MM.1S (cell line): ENCODE results near the gene DHPS.

ENCODE experiments used
- CTCF ChIP-seq: fragments of 300-600 bp; sonication (generic); IDR thresholded peaks from 2 replicates; pipeline ENCODE4 v1.5.1; 2016; ENCODE audit warnings: antibody characterized with exemption, low read length, mixed read lengths
- EZH2 ChIP-seq: fragments of 300-600 bp; sonication (generic); optimal IDR thresholded peaks from 2 replicates; pipeline ENCODE3; 2017; ENCODE audit warnings: low read depth, mild to moderate bottlenecking, antibody characterized with exemption, low read length, mixed read lengths
- EZH2phosphoT487 ChIP-seq: fragments of 300-600 bp; sonication (generic); IDR thresholded peaks from 2 replicates; pipeline ENCODE4 v1.6.1; 2018; ENCODE audit warnings: antibody characterized with exemption, low read length

GRCh38 chr19:12695096-12695495 is 13.4 kb upstream of the DHPS start:
- no peak for TF ChIP-seq CTCF
- no peak for TF ChIP-seq EZH2phosphoT487
- no peak for TF ChIP-seq EZH2
